ENCODE results near the gene ZNF74.
"Not testable (repeated sequence)": the region's sequence is repeated elsewhere in the genome, so short reads cannot be mapped to it uniquely, and the experiment has no call there.

ZNF74 gene

GRCh38 chr22:20442485-20443284 is 48.7 kb downstream of the ZNF74 start:
- no peak overlapping the region for H3K27ac ChIP-seq
- TF ChIP-seq ZFX (IDR thresholded peaks at IDR 0.05; ENCODE audit: borderline replicate concordance): no peak
- TF ChIP-seq, protein P1, sequence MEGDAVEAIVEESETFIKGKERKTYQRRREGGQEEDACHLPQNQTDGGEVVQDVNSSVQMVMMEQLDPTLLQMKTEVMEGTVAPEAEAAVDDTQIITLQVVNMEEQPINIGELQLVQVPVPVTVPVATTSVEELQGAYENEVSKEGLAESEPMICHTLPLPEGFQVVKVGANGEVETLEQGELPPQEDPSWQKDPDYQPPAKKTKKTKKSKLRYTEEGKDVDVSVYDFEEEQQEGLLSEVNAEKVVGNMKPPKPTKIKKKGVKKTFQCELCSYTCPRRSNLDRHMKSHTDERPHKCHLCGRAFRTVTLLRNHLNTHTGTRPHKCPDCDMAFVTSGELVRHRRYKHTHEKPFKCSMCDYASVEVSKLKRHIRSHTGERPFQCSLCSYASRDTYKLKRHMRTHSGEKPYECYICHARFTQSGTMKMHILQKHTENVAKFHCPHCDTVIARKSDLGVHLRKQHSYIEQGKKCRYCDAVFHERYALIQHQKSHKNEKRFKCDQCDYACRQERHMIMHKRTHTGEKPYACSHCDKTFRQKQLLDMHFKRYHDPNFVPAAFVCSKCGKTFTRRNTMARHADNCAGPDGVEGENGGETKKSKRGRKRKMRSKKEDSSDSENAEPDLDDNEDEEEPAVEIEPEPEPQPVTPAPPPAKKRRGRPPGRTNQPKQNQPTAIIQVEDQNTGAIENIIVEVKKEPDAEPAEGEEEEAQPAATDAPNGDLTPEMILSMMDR (IDR thresholded peaks at IDR 0.05): no peak

GRCh38 chr22:20444325-20444724 is 50.4 kb downstream of the ZNF74 start:
- TF ChIP-seq, protein P1 (IDR thresholded peaks at IDR 0.05): no peak
- TF ChIP-seq ZFX (IDR thresholded peaks at IDR 0.05; ENCODE audit: borderline replicate concordance): no peak
- no peak overlapping the region for H3K27ac ChIP-seq

GRCh38 chr22:20446383-20446970 is 52.5 kb downstream of the ZNF74 start:
- TF ChIP-seq ZFX (IDR thresholded peaks at IDR 0.05; ENCODE audit: borderline replicate concordance): no peak
- TF ChIP-seq, protein P1 (IDR thresholded peaks at IDR 0.05): no peak
- no peak overlapping the region for H3K27ac ChIP-seq

DNA sequence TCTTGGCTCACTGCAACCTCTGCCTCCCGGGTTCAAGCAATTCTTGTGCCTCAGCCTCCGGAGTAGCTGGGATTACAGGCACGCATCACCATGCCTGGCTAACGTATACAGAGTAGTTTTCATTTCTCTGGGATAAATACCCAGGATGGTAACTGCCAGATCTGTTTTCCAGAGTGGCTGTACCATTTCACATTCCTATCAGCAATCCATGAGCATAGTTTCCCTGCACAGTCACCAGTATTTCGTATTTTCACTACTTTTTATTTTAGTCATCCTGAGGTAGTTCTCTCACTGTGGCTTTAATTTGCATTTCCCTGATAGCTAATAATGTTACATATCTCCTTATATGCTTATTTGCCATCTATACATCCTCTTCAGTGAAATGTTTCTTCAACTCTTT is 54.7 kb downstream of the ZNF74 start:
- H3K27ac ChIP-seq: no peak overlapping the region
- TF ChIP-seq, protein P1 (IDR thresholded peaks at IDR 0.05): no peak
- TF ChIP-seq ZFX (IDR thresholded peaks at IDR 0.05; ENCODE audit: borderline replicate concordance): no peak

GRCh38 chr22:20449819-20450550 is 56.0 kb downstream of the ZNF74 start:
- TF ChIP-seq, protein P1 (IDR thresholded peaks at IDR 0.05): no peak
- no peak for TF ChIP-seq ZFX (IDR thresholded peaks at IDR 0.05; ENCODE audit: borderline replicate concordance)
- H3K27ac ChIP-seq: no peak overlapping the region

GRCh38 chr22:20450551-20450906 is 56.6 kb downstream of the ZNF74 start:
- no peak overlapping the region for H3K27ac ChIP-seq
- TF ChIP-seq ZFX (IDR thresholded peaks at IDR 0.05; ENCODE audit: borderline replicate concordance): no peak
- TF ChIP-seq, protein P1 (IDR thresholded peaks at IDR 0.05): no peak

DNA sequence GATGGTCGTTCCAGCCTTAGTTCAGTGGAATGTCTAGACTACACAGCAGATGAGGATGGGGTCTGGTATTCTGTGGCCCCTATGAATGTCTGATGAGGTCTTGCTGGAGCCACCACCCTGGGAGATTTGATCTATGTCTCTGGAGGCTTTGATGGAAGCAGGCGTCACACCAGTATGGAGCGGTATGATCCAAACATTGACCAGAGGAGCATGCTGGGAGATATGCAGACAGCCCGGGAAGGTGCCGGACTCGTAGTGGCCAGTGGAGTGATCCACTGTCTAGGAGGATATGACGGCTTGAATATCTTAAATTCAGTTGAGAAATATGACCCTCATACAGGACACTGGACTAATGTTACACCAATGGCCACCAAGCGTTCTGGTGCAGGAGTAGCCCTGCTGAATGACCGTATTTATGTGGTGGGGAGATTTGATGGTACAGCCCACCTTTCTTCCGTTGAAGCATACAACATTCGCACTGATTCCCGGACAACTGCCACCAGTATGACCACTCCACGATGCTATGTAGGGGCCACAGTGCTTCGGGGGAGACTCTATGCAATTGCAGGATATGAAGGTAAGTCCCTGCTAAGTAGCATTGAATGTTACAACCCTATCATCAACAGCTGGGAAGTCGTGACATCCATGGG is 57.3 kb downstream of the ZNF74 start:
- H3K27ac ChIP-seq: not testable (repeated sequence)

Data from 22Rv1 (cell line).